Sigmoid colon (tissue), 4 donors: Measurements from ENCODE around the gene POU6F1.

Experiments
- EP300 ChIP-seq, 4 donors: sonication (generic); formaldehyde crosslinking; IDR thresholded peaks; one replicate each; pipeline ENCODE4 v1.6.1; 2017; ENCODE audit warnings: antibody characterized with exemption in 4 of 4
- POLR2A ChIP-seq, 2 donors: fragments of 450-650 bp; IDR thresholded peaks; one replicate each; pipeline ENCODE4 v1.6.1; 2016; ENCODE audit warnings: antibody characterized with exemption in 2 of 2, mild to moderate bottlenecking in 2 of 2, moderate library complexity in 2 of 2
- POLR2AphosphoS5 ChIP-seq, 4 donors: sonication (generic); formaldehyde crosslinking; IDR thresholded peaks; one replicate each; pipeline ENCODE4 v1.6.1; 2017; ENCODE audit warnings: antibody characterized with exemption in 4 of 4
- TF ChIP-seq, protein P1 (sequence below), 4 experiments: fragments of 450-650 bp in 3 of 4; fragments of 200-600 bp in 1 of 4; IDR thresholded peaks; one replicate each; pipeline ENCODE4 v1.5.1; 2016 to 2019; ENCODE audit warnings: antibody characterized with exemption in 4 of 4, mild to moderate bottlenecking in 3 of 4, moderate library complexity in 2 of 4

DNA sequence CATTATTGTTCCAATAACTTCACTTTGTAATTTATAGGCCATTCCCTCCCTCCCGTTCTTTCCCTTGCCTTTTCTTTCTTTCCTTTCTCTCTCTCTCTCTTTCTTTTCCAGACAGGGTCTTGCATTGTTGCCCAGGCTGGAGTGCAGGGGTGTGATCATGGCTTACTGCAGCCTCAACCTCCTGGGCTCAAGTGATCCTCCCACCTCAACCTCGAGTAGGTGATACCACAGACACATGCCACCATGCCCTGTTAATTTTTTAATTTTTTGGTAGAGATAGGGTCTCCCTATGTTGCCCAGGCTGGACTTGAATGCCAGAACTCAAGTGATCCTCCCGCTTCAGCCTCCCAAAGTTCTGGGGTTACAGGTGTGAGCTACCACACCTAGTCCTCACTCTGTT is 6.8 kb upstream of the POU6F1 start:
- no peak for TF ChIP-seq POLR2AphosphoS5 (IDR thresholded peaks at IDR 0.05)
- TF ChIP-seq, protein P1, sequence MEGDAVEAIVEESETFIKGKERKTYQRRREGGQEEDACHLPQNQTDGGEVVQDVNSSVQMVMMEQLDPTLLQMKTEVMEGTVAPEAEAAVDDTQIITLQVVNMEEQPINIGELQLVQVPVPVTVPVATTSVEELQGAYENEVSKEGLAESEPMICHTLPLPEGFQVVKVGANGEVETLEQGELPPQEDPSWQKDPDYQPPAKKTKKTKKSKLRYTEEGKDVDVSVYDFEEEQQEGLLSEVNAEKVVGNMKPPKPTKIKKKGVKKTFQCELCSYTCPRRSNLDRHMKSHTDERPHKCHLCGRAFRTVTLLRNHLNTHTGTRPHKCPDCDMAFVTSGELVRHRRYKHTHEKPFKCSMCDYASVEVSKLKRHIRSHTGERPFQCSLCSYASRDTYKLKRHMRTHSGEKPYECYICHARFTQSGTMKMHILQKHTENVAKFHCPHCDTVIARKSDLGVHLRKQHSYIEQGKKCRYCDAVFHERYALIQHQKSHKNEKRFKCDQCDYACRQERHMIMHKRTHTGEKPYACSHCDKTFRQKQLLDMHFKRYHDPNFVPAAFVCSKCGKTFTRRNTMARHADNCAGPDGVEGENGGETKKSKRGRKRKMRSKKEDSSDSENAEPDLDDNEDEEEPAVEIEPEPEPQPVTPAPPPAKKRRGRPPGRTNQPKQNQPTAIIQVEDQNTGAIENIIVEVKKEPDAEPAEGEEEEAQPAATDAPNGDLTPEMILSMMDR (IDR thresholded peaks at IDR 0.05) = no peak
- TF ChIP-seq EP300 (IDR thresholded peaks at IDR 0.05) = no peak
- no peak for TF ChIP-seq POLR2A (IDR thresholded peaks at IDR 0.05)
